K562 (cell line): ENCODE measurements around the gene GABPB2. TPM values are rescaled to one million over a fixed set of nuclear protein-coding genes. Genes with fewer than 3 reads are reported as not detected.
A peak's percentile ranks its signal among the peaks of the same experiment; 100 is the strongest.

Experiments used
- ATAC-seq: fragments of 200-7000 bp; cut with Tn5 transposase; 3 replicates; pipeline ENCODE4 v1.9.1; 2020; ENCODE audit warnings: moderate library complexity
- BruUV-seq: library from RNA; stranded (reverse); fragments of 400-500 nt; replicated peaks from 2 replicates; lab custom pipeline; 2021; lab: Mats Ljungman, UMichigan
- CTCF ChIA-PET: fragments of 300-600 bp; formaldehyde crosslinking; extraction: SDS; loops from one replicate; lab custom pipeline; 2021; ENCODE audit warnings: low intra/inter-chr PET ratio; lab: Yijun Ruan, JAX
- POLR2A ChIA-PET: fragments of 300-600, 350-650 bp; sonication (Branson Sonifier 250); formaldehyde crosslinking; extraction: SDS; loops from one replicate; lab custom pipeline; 2021; ENCODE audit warnings: antibody characterized with exemption, inconsistent platforms; lab: Yijun Ruan, JAX
- DNase-seq, 4 experiments: peaks; one replicate each; pipeline versions ENCODE4 v3.0.0 to v3.0.0-alpha.2; 2011 to 2018; ENCODE audit warnings: low spot score in 3 of 4, mixed read lengths in 3 of 4; ENCODE audit errors: extremely low read depth in 1 of 4
- FAIRE-seq: peaks from 2 replicates; lab custom pipeline; 2011; peaks lifted over from hg19 to GRCh38; lab: Jason Lieb, UNC
- H2AFZ ChIP-seq: 2 replicates; pipeline ENCODE4 v1.6.0; 2011; ENCODE audit warnings: low read depth, low read length, control low read depth, inconsistent platforms
- H3K27ac ChIP-seq: fragments of 200-600 bp; 3 replicates; pipeline ENCODE4 v1.8.0; 2011; ENCODE audit warnings: low read depth, mild to moderate bottlenecking, control low read depth, inconsistent platforms, low read length, moderate library complexity, mixed read lengths; ENCODE audit errors: extremely low read depth
- H3K27me3 ChIP-seq, 2 experiments: fragments of 300-600 bp in 1 of 2; 2 replicates in 1 of 2; 3 replicates in 1 of 2; pipeline versions ENCODE4 v1.6.0 to v1.8.0; 2011; ENCODE audit warnings: inconsistent platforms in 2 of 2, low read length in 2 of 2, mild to moderate bottlenecking in 1 of 2, mixed read lengths in 1 of 2, moderate library complexity in 1 of 2; ENCODE audit not compliant: control insufficient read depth in 2 of 2, insufficient read depth in 2 of 2
- H3K36me3 ChIP-seq: fragments of 300-600 bp; 3 replicates; pipeline ENCODE4 v1.8.0; 2011; ENCODE audit warnings: mild to moderate bottlenecking, low read length, inconsistent platforms; ENCODE audit not compliant: control insufficient read depth, insufficient read depth
- H3K4me1 ChIP-seq, 2 experiments: fragments of 200-600 bp in 1 of 2; replicated peaks in 1 of 2; 2 replicates in 1 of 2; 3 replicates in 1 of 2; pipeline versions ENCODE4 v1.5.1 to v1.8.0; 2011; ENCODE audit warnings: inconsistent platforms in 2 of 2, low read length in 2 of 2, mild to moderate bottlenecking in 1 of 2, mixed read lengths in 1 of 2, moderate library complexity in 1 of 2; ENCODE audit not compliant: control insufficient read depth in 2 of 2, insufficient read depth in 2 of 2
- H3K4me2 ChIP-seq: 2 replicates; pipeline ENCODE4 v1.6.1; 2011; ENCODE audit warnings: low read length, control low read depth, inconsistent platforms, mixed read lengths; ENCODE audit not compliant: insufficient read depth
- H3K4me3 ChIP-seq: fragments of 200-600 bp; sonication (generic), shearing (Covaris generic); 2 replicates; pipeline ENCODE4 v1.5.1; 2016; ENCODE audit warnings: control low read depth, inconsistent platforms
- H3K79me2 ChIP-seq: fragments of 200-600 bp; 3 replicates; pipeline ENCODE4 v1.8.0; 2011; ENCODE audit warnings: low read length, inconsistent platforms; ENCODE audit not compliant: control insufficient read depth, insufficient read depth
- H3K9ac ChIP-seq, 2 experiments: 2 replicates each; pipeline versions ENCODE4 v1.6.0 to v1.6.1; 2011; ENCODE audit warnings: low read depth in 2 of 2, low read length in 2 of 2, control low read depth in 1 of 2, inconsistent platforms in 1 of 2, mild to moderate bottlenecking in 1 of 2, mixed read lengths in 1 of 2; ENCODE audit not compliant: insufficient read depth in 1 of 2
- H3K9me1 ChIP-seq: one replicate; pipeline ENCODE4 v1.6.0; 2011; ENCODE audit warnings: inconsistent platforms, mild to moderate bottlenecking, low read length, moderate library complexity; ENCODE audit not compliant: control insufficient read depth, insufficient read depth
- H3K9me3 ChIP-seq: replicated peaks from 2 replicates; pipeline ENCODE4 v1.5.1; 2011; ENCODE audit warnings: low read depth, low read length, inconsistent platforms; ENCODE audit not compliant: control insufficient read depth, insufficient read depth
- H4K20me1 ChIP-seq: replicated peaks from 2 replicates; pipeline ENCODE4 v1.6.1; 2011; ENCODE audit warnings: low read length, inconsistent platforms, mixed read lengths; ENCODE audit not compliant: control insufficient read depth, insufficient read depth
- ARHGAP35 ChIP-seq: fragments of 450-650 bp; IDR thresholded peaks from 2 replicates; pipeline ENCODE4 v1.6.1; 2018; ENCODE audit not compliant: partially characterized antibody
- CHD2 ChIP-seq: IDR thresholded peaks from 2 replicates; pipeline ENCODE4 v1.6.1; 2011; ENCODE audit warnings: low read depth, low read length
- CLOCK ChIP-seq: fragments of 250-450 bp; sonication (Bioruptor Pico); IDR thresholded peaks from 2 replicates; pipeline ENCODE4 v1.4.0; 2020; ENCODE audit warnings: mild to moderate bottlenecking, moderate library complexity, borderline replicate concordance
- ETV1 ChIP-seq: fragments of 450-650 bp; conservative IDR thresholded peaks from 2 replicates; pipeline ENCODE4 v1.6.1; 2016; ENCODE audit warnings: missing genetic modification characterization, control low read depth, low read depth, missing compliant biosample characterization
- MTA3 ChIP-seq: fragments of 450-650 bp; formaldehyde crosslinking; IDR thresholded peaks from 2 replicates; pipeline ENCODE4 v1.6.1; 2017; ENCODE audit warnings: mild to moderate bottlenecking, borderline replicate concordance
- MYBL2 ChIP-seq, 2 experiments: fragments of 450-650 bp in 1 of 2; sonication (generic) in 1 of 2; formaldehyde crosslinking in 1 of 2; IDR thresholded peaks; 2 replicates each; pipeline versions ENCODE4 v1.6.1 to v1.8.1; 2017 to 2022; ENCODE audit warnings: borderline replicate concordance in 1 of 2, inconsistent platforms in 1 of 2, low read depth in 1 of 2, mild to moderate bottlenecking in 1 of 2, missing genetic modification reagents in 1 of 2, moderate library complexity in 1 of 2
- NONO ChIP-seq, 2 experiments: fragments of 200-400 bp in 1 of 2; fragments of 450-650 bp in 1 of 2; formaldehyde crosslinking in 1 of 2; IDR thresholded peaks; 2 replicates each; pipeline ENCODE4 v1.6.1; 2017; ENCODE audit warnings: low read depth in 2 of 2, mild to moderate bottlenecking in 2 of 2, moderate library complexity in 2 of 2, low read length in 1 of 2
- POLR3G ChIP-seq: IDR thresholded peaks from 2 replicates; pipeline ENCODE4 v1.6.1; 2011; ENCODE audit not compliant: insufficient read length, insufficient replicate concordance; ENCODE audit errors: extremely low read depth
- PRPF4 ChIP-seq: fragments of 200-400 bp; formaldehyde crosslinking; IDR thresholded peaks from one replicate; pipeline ENCODE4 v1.6.1; 2017; ENCODE audit warnings: low read length, low read depth, mild to moderate bottlenecking; ENCODE audit not compliant: insufficient read depth, poor library complexity, severe bottlenecking
- SIN3A ChIP-seq, 2 experiments: fragments of 150-350 bp in 1 of 2; IDR thresholded peaks; 2 replicates each; pipeline ENCODE4 v1.6.1; 2011 to 2016; ENCODE audit warnings: borderline replicate concordance in 2 of 2, low read depth in 2 of 2, low read length in 2 of 2, mild to moderate bottlenecking in 2 of 2, moderate library complexity in 2 of 2; ENCODE audit not compliant: control insufficient read depth in 1 of 2
- SUPT5H ChIP-seq: fragments of 450-650 bp; IDR thresholded peaks from 2 replicates; pipeline ENCODE4 v1.6.1; 2016
- TEAD4 ChIP-seq, 2 experiments: sonication (generic) in 1 of 2; formaldehyde crosslinking in 1 of 2; IDR thresholded peaks; 2 replicates each; pipeline versions ENCODE4 v1.6.1 to v1.8.0; 2012 to 2022; ENCODE audit warnings: borderline replicate concordance in 1 of 2, inconsistent platforms in 1 of 2, low read length in 1 of 2, mild to moderate bottlenecking in 1 of 2, missing genetic modification reagents in 1 of 2
- ZNF263 ChIP-seq: sonication (generic); formaldehyde crosslinking; IDR thresholded peaks from 2 replicates; pipeline ENCODE4 v1.8.0; 2022; ENCODE audit warnings: mild to moderate bottlenecking, missing genetic modification reagents, borderline replicate concordance
- ZNF384 ChIP-seq: IDR thresholded peaks from 2 replicates; pipeline ENCODE4 v1.6.1; 2012; ENCODE audit warnings: low read depth, low read length, improper control_type of control experiment
- ZNF431 ChIP-seq: sonication (generic); formaldehyde crosslinking; IDR thresholded peaks from 2 replicates; pipeline ENCODE4 v1.8.0; 2022; ENCODE audit warnings: mild to moderate bottlenecking, missing genetic modification reagents
- WGBS: fragments of 100-300 bp; shearing (Covaris generic); methylation state at CpG from one replicate; pipeline ENCODE4 v1.1.6; 2016; ENCODE audit warnings: low coverage, mixed read lengths; ENCODE audit not compliant: insufficient coverage; ENCODE audit errors: missing lambda C conversion rate; 5-methylcytosine and 5-hydroxymethylcytosine counted together
- in situ Hi-C: fragments of 300-500 bp; cut with MboI; formaldehyde crosslinking; loops from 4 replicates; pipeline ENCODE4 v1.15.0; 2018; ENCODE audit warnings: inconsistent platforms, mixed read lengths
- intact Hi-C: fragments of 100-400 bp; cut with micrococcal nuclease; formaldehyde crosslinking; loops from 2 replicates; pipeline ENCODE4 v1.14.2; 2022
- polyA plus RNA-seq, 8 experiments: library from polyadenylated mRNA; depleted of rRNA in 4 of 8; stranded (reverse) in 5 of 8; unstranded in 3 of 8; fragments of >200 nt; fragmentation: Nextera tagmentation in 2 of 8; fragmentation: Illumina TruSeq in 1 of 8; extraction: Ambion mirVana in 2 of 8; extraction: Trizol in 1 of 8; gene quantifications; 2 replicates each; pipeline versions ENCODE4 v1.2.1 to v1.2.3, GENCODE V29; 2011 to 2014; ENCODE audit warnings: inconsistent platforms in 1 of 8, missing spikeins in 1 of 8
- total RNA-seq, 7 experiments: library from RNA; depleted of rRNA in 6 of 7; stranded (reverse); fragments of >200 nt in 6 of 7; fragmentation: Illumina TruSeq in 2 of 7; extraction: Trizol in 2 of 7; gene quantifications; 2 replicates each; pipeline versions ENCODE4 v1.2.1 to v1.2.3, GENCODE V29; 2011 to 2021; ENCODE audit warnings: low replicate concordance in 1 of 7

GABPB2 gene
- total and polyA plus RNA-seq, 9 of the 15 experiments (the other 6 are each of a cell fraction or from before 2014, with no cell fraction given): 2.2 to 13.3 (median 6.1) TPM

- TF ChIP-seq MTA3: peak; percentile 100
- no peak for TF ChIP-seq NONO (IDR thresholded peaks at IDR 0.05; ENCODE audit: low read depth in 2 of 2, low read length in 1 of 2)
These were observed 95.4 kb downstream of the GABPB2 start, which contains the start of the genes LYSMD1 and SCNM1 (continued) for GRCh38 chr1:151165738-151166504.

GRCh38 chr1:151166505-151166956 lies 96.0 kb downstream of the GABPB2 start:
- FAIRE-seq (no peak), ATAC-seq (peak; percentile 15), DNase-seq (no peak)
- in situ Hi-C loops: no loop called here
- Histone ChIP-seq H2AFZ (peak overlapping the region; percentile 94), H3K4me1 (peaks cover 10 to 16% of the 10 kb centered on the region in 2 experiments; a peak in 4 of 5 replicates), H3K36me3 (peaks cover 32% of the 10 kb centered on the region; the same call in 2 of the 3 replicates), H3K9me1 (no peaks in the 10 kb centered on the region), H3K4me3 (peak overlapping the region; percentile 64), H3K9me3 (no peaks in the 10 kb centered on the region), H3K27ac (peak overlapping the region; percentile 65), H3K79me2 (peaks cover 31% of the 10 kb centered on the region), H3K27me3 (no peaks in the 10 kb centered on the region), H3K9ac (peak overlapping the region; percentile 87 to 92), H3K4me2 (peak overlapping the region; percentile 96), H4K20me1 (no peaks in the 10 kb centered on the region)
- WGBS: 2% methylated on average over 14 of the region's 15 CpGs
- ChIA-PET CTCF (interaction anchor here (0.7 kb wide), 1 partner anchor 90 kb away, joined by 5 read pairs; no protein-coding TSS in a partner anchor), POLR2A (interaction anchor here (0.6 to 1.7 kb wide), 4 partner anchors 10 to 61 kb away, joined by 3 to 5 read pairs (median 4); partner anchors contain the start of genes TMOD4 and VPS72)
- no TSS peak for BruUV-seq
- intact Hi-C loops: no loop called here
- no peak for TF ChIP-seq ARHGAP35
- TF ChIP-seq MYBL2 (IDR thresholded peaks at IDR 0.05; ENCODE audit: low read depth): no peak
- no peak for TF ChIP-seq MYBL2 (CRISPR knock-in tag; IDR thresholded peaks at IDR 0.05; ENCODE audit: borderline replicate concordance)
- TF ChIP-seq POLR3G: no peak
- no peak for TF ChIP-seq ZNF431 (CRISPR knock-in tag)
- TF ChIP-seq ZNF384: peak; percentile 83
- TF ChIP-seq SUPT5H: no peak
- no peak for TF ChIP-seq TEAD4 (IDR thresholded peaks at IDR 0.05; ENCODE audit: low read length)
- peak; percentile 25; the same call in 1 of the 2 replicates for TF ChIP-seq TEAD4 (CRISPR knock-in tag; IDR thresholded peaks at IDR 0.05; ENCODE audit: borderline replicate concordance)
- TF ChIP-seq ETV1 (tag): no peak
- TF ChIP-seq SIN3A (IDR thresholded peaks at IDR 0.05; ENCODE audit: borderline replicate concordance in 2 of 2, control insufficient read depth in 1 of 2, low read depth in 2 of 2, low read length in 2 of 2): peak in 1 of 2 experiments; percentile 1; a peak in 1 of 4 replicates
- TF ChIP-seq CLOCK (CRISPR knock-in tag): no peak
- TF ChIP-seq ZNF263 (CRISPR knock-in tag): peak; percentile 21; the same call in 1 of the 2 replicates
- TF ChIP-seq PRPF4: no peak
- TF ChIP-seq CHD2: peak; percentile 50; the same call in 1 of the 2 replicates
